Activated naive CD4-positive, alpha-beta T cell treated with anti-CD3 and anti-CD28 coated beads, Interleukin-2, amount 50 U/mL, for 72 hours (primary cell): ENCODE data around the gene GPR132. TPM values are rescaled to one million over a fixed set of nuclear protein-coding genes. Genes with fewer than 3 reads are reported as not detected.

ENCODE experiments used
- ATAC-seq, 2 donors: fragments of 150-1000 bp; cut with Tn5 transposase; 2 replicates each; pipeline ENCODE4 v1.10.0; 2021; ENCODE audit warnings: mild to moderate bottlenecking in 2 of 2, moderate library complexity in 2 of 2
- DNase-seq, 2 donors: peaks; one replicate each; pipeline ENCODE4 v3.0.0; 2021 to 2022; ENCODE audit warnings: low spot score in 2 of 2
- H3K27ac Mint-ChIP-seq, 2 donors: one replicate each; pipeline ENCODE4 v1.8.0; 2022; ENCODE audit warnings: mild to moderate bottlenecking in 2 of 2, mixed read lengths in 2 of 2
- H3K36me3 Mint-ChIP-seq, 2 donors: one replicate each; pipeline ENCODE4 v1.8.0; 2022; ENCODE audit warnings: mixed read lengths in 2 of 2
- H3K9me3 Mint-ChIP-seq, 2 donors: one replicate each; pipeline ENCODE4 v1.8.0; 2022; ENCODE audit warnings: mixed read lengths in 2 of 2
- total RNA-seq, 2 donors: library from RNA; stranded (reverse); gene quantifications; one replicate each; pipeline ENCODE4 v1.2.3, GENCODE V29; 2022

The GPR132 gene
- total RNA-seq, 2 donors from 2014 or later, result 24.9 to 32.6 TPM

GRCh38 chr14:105093431-105094192 lies 28.4 kb upstream of the GPR132 start:
- peak; percentile 79 to 83 for ATAC-seq
- DNase-seq, result peak; percentile 78 to 82
- Mint-ChIP-seq H3K36me3 (no peaks in the 10 kb centered on the region), H3K27ac (peak overlapping the region in 1 of 2 donors; percentile 85), H3K9me3 (no peaks in the 10 kb centered on the region)

DNA sequence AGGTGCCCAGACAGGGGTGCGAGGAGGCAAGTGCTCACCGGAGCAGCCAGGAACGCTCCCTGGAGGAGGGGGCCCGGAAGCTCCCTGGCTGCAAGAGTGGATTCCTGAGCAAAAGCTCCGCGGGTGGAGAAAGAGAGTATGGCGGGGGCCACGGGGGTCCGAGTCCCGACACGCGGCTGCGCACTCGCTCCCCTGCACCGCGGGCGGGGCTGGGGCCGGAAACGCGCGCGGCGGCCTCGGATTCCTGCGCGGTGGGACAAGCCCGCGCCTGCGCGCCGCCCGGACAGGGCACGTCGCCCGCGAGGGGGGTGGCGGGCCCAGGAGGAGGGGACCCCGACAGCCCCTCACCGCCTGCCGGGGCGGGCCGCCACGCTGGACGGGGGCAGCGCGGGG lies 27.8 kb upstream of the GPR132 start:
- ATAC-seq (peak; percentile 44 to 54), DNase-seq (peak in 1 of 2 donors; percentile 70)
- peak overlapping the region; percentile 62 to 91 for H3K27ac Mint-ChIP-seq
- no peaks in the 10 kb centered on the region for H3K36me3 Mint-ChIP-seq
- H3K9me3 Mint-ChIP-seq, result no peaks in the 10 kb centered on the region

DNA sequence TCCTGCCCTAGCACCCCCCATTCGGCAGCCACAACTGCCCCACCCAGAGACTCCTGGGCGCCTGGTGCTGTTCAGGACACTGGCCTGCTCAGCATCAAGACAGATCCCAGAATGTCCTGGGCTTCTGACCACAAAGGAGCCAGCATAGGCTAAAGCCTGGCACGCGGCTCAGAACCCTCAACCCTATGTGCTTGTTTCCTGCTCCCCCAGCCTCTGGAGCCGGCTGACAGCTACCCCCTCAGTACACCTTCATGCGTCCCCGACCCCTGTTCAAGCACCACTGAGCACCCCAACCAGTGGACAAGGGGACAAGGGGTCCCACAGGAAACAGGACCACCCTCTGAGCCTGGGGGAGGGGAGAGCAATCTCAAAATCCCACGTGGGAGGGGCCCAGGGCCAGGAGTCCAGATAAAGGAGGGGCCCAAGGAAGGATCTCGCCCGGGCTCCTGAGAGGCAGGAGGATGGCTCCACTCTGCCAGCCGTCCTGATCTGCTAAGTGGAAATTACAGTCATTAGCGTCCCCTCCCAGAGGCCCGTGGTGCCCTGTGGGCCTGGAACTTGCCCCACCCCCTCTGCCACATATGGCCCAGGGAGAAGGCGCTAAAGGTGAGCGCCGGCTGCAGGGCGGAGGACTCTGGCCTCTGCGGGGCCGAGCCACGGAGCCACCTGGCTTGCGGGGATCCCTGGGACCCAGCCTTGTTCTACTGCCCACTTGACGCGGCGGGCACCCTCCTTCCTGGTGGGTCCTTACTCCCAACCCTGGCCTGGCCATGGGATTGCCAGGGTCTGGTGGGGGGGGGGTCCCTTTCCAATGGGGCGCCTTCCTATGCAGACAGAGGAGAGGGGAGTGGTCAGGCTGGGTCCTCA lies 27.2 kb upstream of the GPR132 start:
- Mint-ChIP-seq H3K9me3 (no peaks in the 10 kb centered on the region), H3K36me3 (no peaks in the 10 kb centered on the region), H3K27ac (peak overlapping the region; percentile 62 to 91)
- ATAC-seq, result no peak
- DNase-seq, result no peak

DNA sequence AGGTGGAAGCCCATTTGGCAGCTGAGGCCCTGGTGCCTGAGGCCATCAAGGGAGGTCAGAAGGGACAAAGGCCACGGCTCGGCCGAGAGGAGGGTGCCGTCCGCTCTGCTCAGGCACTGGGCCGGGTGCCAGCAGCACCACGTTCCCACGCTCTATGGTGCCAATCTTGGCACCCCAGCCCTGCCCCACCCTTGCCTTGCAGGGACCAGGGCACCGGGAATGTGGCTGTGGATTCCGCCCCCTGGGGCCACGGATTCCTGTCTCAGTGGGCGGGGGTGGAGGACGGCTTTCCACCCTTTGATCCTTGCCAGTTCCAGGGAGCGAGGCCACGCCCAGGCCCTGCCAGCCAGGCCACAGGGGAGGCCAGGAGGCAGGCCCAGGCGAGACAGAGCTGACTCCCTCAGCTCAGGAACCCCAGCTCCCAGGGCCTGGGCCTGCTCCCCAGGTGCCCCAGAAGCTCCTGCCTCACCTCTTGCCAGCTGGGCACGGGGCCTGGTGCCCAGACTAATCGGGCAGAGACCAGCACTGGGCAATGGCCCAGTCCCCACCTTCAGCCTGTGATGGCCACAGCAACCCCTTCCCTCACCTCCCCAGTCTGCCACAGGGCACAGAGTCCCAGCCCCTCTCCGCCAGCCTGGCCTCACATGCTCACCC lies 26.4 kb upstream of the GPR132 start:
- Mint-ChIP-seq H3K27ac (peak overlapping the region in 1 of 2 donors; percentile 62), H3K36me3 (no peaks in the 10 kb centered on the region)
- no peak for ATAC-seq

GRCh38 chr14:105091054-105091516 lies 25.9 kb upstream of the GPR132 start:
- no peak for ATAC-seq
- DNase-seq, result no peak
- Mint-ChIP-seq H3K36me3 (no peaks in the 10 kb centered on the region), H3K9me3 (no peaks in the 10 kb centered on the region), H3K27ac (no peak overlapping the region)

More for the DNA sequence above, 26.4 kb upstream of the GPR132 start:
- no peaks in the 10 kb centered on the region for H3K9me3 Mint-ChIP-seq
- DNase-seq, result no peak

DNA sequence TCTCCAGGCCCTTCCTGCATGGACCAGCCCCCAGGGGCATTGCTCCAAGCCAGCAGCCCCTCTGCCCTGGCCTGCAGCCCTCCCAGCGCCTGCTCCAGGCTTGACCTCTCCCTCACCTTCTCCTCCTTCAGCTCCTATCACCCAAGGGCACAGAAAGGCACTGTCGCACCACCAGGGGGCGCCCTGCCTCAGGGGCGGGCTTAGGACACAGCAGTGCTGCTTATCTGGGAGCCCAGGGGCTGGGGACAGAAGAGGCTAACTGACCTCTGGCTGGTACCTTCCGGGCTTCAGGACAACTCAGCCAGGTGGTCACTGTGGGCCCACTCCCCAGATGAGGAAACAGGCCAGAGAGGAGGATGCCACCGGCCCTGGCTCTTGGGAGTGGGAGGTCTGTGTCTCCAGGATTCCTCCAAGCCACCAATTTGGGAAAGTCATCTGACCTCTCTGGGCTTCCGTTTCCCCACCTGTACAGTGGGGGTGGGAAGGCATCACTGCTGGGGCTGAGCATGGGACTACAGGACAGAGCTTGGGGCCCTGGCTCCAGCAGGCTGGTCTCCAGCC lies 25.3 kb upstream of the GPR132 start:
- ATAC-seq (peak; percentile 48 to 59), DNase-seq (peak; percentile 84 to 97)
- Mint-ChIP-seq H3K9me3 (no peaks in the 10 kb centered on the region), H3K27ac (no peak overlapping the region), H3K36me3 (no peaks in the 10 kb centered on the region)

DNA sequence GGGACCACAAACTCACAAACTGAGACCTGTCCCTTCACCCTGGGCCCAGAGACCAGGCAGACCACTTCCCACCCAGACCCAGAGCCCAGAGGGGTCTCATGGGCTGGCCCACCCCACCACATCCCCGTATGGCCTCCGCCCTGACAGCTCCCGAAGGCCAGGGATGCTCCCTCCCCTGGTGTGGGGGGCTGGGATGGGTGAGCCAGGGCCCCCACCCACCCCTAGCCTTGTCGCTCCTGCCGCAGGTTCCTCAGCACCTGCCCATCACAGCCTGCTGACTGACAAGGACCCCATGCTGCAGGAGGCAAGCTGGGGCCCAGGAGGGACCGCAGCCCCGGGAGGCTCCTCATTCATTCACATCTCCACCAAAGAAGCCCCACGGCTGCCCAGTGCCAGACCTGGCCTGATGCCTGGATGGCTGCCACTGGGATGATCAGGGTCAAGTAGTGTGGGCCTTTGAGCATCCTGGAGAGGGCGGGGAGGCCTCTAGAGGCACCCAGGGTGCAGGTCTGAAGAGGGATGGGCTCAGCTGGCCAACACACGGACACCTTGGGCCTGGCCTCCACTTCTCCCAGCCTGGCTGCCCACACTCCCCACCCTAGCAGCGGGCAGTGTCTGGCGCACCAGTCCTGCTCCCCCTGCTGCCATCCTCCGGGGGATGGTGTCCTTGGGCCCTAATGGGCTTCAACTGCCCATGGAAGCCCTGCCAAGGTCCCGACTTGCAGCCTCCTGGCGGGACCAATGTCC lies 24.7 kb upstream of the GPR132 start:
- no peaks in the 10 kb centered on the region for H3K36me3 Mint-ChIP-seq
- DNase-seq (no peak), ATAC-seq (no peak)
- no peak overlapping the region for H3K27ac Mint-ChIP-seq
- H3K9me3 Mint-ChIP-seq, result no peaks in the 10 kb centered on the region

- Mint-ChIP-seq H3K9me3 (no peaks in the 10 kb centered on the region), H3K27ac (no peak overlapping the region), H3K36me3 (no peaks in the 10 kb centered on the region)
- DNase-seq (no peak), ATAC-seq (no peak)
Measured at GRCh38 chr14:105088812-105089745, 23.8 kb upstream of the GPR132 start.

GRCh38 chr14:105087963-105088811 lies 23.0 kb upstream of the GPR132 start:
- Mint-ChIP-seq H3K27ac (no peak overlapping the region), H3K36me3 (no peaks in the 10 kb centered on the region), H3K9me3 (no peaks in the 10 kb centered on the region)
- DNase-seq, result no peak
- no peak for ATAC-seq

- DNase-seq (no peak), ATAC-seq (peak; percentile 12 to 19)
- Mint-ChIP-seq H3K9me3 (no peaks in the 10 kb centered on the region), H3K36me3 (no peaks in the 10 kb centered on the region), H3K27ac (peak overlapping the region in 1 of 2 donors; percentile 78)
Measured at GRCh38 chr14:105087308-105087962, 22.2 kb upstream of the GPR132 start.

GRCh38 chr14:105086833-105087307 lies 21.6 kb upstream of the GPR132 start:
- peak; percentile 90 to 93 for DNase-seq
- peak overlapping the region in 1 of 2 donors; percentile 78 for H3K27ac Mint-ChIP-seq
- no peaks in the 10 kb centered on the region for H3K36me3 Mint-ChIP-seq
- H3K9me3 Mint-ChIP-seq, result no peaks in the 10 kb centered on the region
- peak; percentile 89 to 91 for ATAC-seq

- Mint-ChIP-seq H3K27ac (no peak overlapping the region), H3K9me3 (no peaks in the 10 kb centered on the region), H3K36me3 (no peaks in the 10 kb centered on the region)
- ATAC-seq, result no peak
- DNase-seq, result no peak
Measured at GRCh38 chr14:105085766-105086165, 20.5 kb upstream of the GPR132 start.

DNA sequence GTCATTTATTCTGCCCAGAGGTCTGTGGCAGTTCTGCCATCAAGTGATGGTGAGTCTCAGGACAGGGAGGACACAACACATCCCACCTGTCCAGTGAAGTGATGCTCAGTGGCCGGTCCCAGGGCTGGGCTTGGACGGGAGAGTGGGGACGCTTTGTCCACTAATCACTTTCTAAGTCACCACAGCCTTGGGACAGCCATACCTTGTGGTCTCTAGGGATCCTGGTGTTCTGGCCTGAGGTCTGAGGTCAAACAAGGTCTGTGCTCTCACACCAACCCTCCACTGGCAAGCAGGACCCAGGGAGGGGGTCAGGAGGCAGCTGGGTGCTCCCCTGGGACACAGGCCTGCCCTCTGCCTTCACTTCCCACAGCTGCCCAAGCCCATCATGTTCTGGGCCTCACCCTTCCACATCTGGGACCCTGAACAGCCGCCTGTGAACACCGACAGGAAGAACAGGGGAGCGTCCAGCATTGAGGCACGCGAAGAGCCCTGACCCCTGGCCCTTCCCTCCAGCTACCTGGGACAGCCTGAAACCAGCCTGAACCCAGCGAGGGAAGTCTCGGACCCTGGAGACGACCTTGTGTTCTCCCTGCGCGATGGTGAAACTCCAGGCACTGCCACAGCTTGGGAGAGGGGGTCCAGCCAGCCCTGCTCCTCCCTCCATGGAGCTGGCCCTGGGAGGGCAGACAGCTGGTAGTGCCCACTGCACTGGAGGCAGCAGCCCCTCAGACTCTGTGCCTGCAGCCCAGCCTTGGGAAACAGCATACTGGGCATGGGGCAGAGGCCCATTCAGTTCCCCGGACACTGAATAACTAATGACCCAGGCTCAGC lies 19.7 kb upstream of the GPR132 start:
- ATAC-seq, result no peak
- Mint-ChIP-seq H3K27ac (no peak overlapping the region), H3K36me3 (no peaks in the 10 kb centered on the region), H3K9me3 (no peaks in the 10 kb centered on the region)
- DNase-seq, result no peak
